Stimulated activated CD4-positive, alpha-beta T cell treated with anti-CD3 and anti-CD28 coated beads, Interleukin-2, amount 100 ng/mL, for 4 hours (primary cell): ENCODE measurements around the gene PRKCB.

Source experiments
- DNase-seq: peaks from one replicate; pipeline ENCODE4 v3.0.0-alpha.2; 2020; ENCODE audit warnings: low read depth

Gene PRKCB

DNA sequence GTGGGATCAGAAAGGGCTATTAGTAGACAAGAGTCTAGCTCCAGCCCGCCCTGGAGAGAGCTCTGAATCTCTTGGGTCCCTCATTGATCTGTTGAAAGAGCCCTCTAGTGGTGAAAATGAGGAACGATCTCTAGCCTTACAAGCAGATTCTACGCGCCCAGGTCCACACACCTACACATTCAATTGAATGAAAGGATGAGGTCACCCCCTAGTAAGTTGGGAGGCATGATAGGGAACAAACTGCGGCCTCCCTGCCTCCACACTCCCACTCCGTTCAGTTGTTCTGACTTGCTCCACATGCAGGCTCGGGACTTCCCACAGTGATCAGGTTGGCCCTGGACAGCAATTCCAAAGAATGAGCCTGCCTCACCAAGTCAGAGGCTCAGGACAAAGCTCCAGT, 417.4 kb downstream of the PRKCB start:
- no peak for DNase-seq

- no peak for DNase-seq
These were observed 419.9 kb downstream of the PRKCB start, which contains the start of gene CACNG3 for GRCh38 chr16:24255456-24256371. TSS of gene CACNG3 (plus strand) at chr16:24256335. CDS start at chr16:24256755, 420 bp downstream.

GRCh38 chr16:24257958-24258357, 422.2 kb downstream of the PRKCB start:
- no peak for DNase-seq

- no peak for DNase-seq
These were observed 423.0 kb downstream of the PRKCB start for GRCh38 chr16:24258791-24259190.

GRCh38 chr16:24262816-24263215, 427.0 kb downstream of the PRKCB start:
- DNase-seq, result no peak
